A549 (cell line): Measurements from ENCODE around the gene CCDC33.
"Not testable (repeated sequence)": the region's sequence is repeated elsewhere in the genome, so short reads cannot be mapped to it uniquely, and the experiment has no call there.

Experiments
- CEBPB ChIP-seq, 2 experiments: fragments of >200 bp in 1 of 2; sonication (Bioruptor Twin) in 1 of 2; formaldehyde crosslinking in 1 of 2; IDR thresholded peaks; 2 replicates each; pipeline ENCODE4 v1.6.1; 2012 to 2016
- FOSB ChIP-seq: fragments of 250-450 bp; sonication (Bioruptor Pico); IDR thresholded peaks from 2 replicates; pipeline ENCODE4 v1.5.0; 2020; ENCODE audit warnings: mild to moderate bottlenecking, moderate library complexity
- POLR2A ChIP-seq: IDR thresholded peaks from 2 replicates; pipeline ENCODE4 v1.6.1; 2012; ENCODE audit warnings: mild to moderate bottlenecking, low read length
- TF ChIP-seq, protein P1 (sequence below): fragments of >200 bp; sonication (Bioruptor Twin); formaldehyde crosslinking; IDR thresholded peaks from 3 replicates; pipeline ENCODE4 v1.5.1; 2016

- not testable (repeated sequence) for TF ChIP-seq POLR2A; CEBPB (IDR thresholded peaks at IDR 0.05); FOSB (CRISPR knock-in tag)
- TF ChIP-seq, protein P1, sequence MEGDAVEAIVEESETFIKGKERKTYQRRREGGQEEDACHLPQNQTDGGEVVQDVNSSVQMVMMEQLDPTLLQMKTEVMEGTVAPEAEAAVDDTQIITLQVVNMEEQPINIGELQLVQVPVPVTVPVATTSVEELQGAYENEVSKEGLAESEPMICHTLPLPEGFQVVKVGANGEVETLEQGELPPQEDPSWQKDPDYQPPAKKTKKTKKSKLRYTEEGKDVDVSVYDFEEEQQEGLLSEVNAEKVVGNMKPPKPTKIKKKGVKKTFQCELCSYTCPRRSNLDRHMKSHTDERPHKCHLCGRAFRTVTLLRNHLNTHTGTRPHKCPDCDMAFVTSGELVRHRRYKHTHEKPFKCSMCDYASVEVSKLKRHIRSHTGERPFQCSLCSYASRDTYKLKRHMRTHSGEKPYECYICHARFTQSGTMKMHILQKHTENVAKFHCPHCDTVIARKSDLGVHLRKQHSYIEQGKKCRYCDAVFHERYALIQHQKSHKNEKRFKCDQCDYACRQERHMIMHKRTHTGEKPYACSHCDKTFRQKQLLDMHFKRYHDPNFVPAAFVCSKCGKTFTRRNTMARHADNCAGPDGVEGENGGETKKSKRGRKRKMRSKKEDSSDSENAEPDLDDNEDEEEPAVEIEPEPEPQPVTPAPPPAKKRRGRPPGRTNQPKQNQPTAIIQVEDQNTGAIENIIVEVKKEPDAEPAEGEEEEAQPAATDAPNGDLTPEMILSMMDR = not testable (repeated sequence)
Observed at GRCh38 chr15:74359376-74359775, 123.2 kb downstream of the CCDC33 start.
